Activated CD4-positive, CD25-positive, alpha-beta regulatory T cell treated with anti-CD3 and anti-CD28 coated beads, Interleukin-2, amount 50 U/mL, for 16 hours (primary cell): ENCODE results near the gene OAF.
"Not testable (repeated sequence)": the region's sequence is repeated elsewhere in the genome, so short reads cannot be mapped to it uniquely, and the experiment has no call there.

Experiments
- DNase-seq: peaks from one replicate; pipeline ENCODE4 v3.0.0-alpha.2; 2020; ENCODE audit warnings: low read depth, low spot score

Gene OAF

GRCh38 chr11:120240866-120241265 is 30.0 kb downstream of the OAF start:
- no peak for DNase-seq

DNA sequence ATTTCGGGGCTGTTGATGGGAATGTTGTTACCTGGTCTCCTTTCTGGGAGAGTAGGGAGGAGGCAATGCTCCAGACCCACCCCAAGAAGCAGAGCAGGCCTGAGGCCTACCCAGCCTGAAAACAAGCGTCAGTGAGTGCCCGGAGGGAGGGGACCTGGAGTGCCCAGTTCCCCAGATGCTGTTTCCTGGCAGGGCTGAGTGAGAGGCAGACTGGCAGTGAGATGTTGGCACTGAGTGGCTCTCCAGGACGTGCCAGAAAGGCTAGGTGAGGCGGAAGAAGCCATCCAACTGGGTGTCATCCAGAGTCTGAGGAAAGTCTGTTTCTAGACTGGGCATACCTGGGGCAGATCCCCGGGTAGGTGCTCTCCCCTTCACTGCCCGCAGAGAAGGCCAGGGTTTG is 30.4 kb downstream of the OAF start:
- DNase-seq: no peak

DNA sequence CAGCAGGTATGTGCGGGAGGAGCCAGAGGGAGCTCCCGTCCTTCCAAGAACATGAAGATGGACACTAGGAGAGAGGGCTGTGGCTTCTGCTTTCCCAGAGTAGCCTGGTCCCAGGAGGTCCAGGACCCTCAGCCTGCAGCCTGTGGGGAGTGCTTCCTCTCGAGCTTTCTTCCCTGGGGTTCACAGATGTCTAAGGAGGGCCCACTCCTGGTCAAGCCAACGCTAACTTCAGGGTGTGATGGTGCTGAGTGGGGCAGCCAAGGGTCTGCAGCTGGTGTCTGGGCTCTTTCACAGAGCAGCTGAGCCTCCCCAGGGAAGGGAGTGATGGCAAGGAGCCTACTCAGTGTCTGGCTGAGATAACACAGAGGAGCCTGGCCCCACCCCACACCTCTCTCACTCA is 32.4 kb downstream of the OAF start:
- DNase-seq: no peak

DNA sequence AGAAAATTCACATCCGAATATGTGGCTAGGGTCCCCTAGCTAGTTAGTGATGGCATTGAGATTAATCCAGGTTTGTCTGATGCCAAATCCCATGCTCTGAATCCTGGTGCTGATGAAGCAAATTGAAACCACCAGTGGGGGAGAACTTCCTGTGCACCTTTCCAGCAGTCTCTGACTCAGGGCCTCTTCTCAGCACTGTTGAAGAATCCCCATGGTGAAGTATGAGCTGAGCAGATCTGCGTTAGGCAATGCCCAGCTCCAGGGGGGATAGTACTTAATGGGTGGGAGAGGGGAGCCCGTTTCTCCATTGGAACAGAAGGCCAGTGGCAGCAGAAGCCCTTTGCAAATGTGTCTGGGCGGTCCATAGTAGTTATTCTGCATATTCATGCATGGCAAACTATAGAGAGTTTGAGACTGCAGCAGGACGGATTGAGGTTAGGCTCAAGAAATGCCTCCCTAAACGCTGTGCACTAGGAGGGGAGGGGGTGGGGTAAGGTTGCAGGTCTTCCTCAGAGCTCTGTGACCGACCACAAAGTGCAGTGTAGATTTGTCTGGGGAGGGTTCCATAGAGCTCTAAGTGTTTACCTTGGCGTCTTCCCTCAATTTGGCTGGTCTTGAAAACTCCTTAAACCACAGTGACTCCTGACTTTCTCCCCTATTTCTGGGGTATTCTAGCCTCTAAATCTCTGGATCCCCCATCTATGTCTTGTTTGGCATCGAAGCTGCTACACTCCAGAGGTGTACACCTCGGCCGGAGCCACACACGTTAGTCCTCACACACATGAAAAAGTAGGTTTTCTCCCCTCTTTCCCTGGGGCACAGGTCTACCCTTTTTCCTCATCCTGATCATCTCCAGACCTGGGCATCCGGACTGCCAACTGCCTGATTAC is 33.9 kb downstream of the OAF start:
- DNase-seq: no peak

GRCh38 chr11:120245434-120245833 is 34.6 kb downstream of the OAF start:
- no peak for DNase-seq

DNA sequence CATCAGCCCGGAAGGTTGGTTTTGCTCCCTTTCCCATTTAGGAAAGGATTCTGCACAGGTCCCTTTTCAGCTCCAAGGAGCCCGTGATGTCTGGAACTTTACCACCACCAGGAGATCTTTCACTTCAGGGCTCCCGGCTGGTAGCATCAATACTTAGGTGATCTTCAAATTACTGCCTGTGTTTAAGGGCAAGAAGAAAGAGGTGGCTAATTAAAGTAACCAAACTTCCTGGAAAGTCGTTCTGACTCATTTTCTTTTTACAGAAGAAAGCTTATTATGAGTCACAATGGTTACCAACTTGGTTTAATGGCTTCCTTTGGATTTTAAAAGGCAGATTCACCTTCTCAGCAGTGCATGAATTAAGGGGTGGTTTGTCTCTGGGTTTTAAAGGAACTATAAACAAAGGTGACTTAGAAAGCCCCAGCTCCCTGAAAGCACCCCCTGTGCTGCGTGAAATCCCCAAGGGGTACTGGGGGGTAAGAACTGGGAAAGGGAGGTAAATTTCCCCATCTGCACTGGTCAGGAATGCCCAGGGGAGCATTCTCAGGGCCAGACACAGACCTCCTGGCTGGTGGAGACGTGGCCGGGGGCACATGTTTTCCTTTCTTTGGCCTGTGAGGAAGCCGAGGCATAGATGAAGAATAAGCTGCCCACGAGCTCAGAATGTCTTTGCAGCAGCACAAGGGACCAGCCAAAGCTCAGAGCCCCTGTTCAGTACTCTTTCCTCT is 37.9 kb downstream of the OAF start:
- no peak for DNase-seq

DNA sequence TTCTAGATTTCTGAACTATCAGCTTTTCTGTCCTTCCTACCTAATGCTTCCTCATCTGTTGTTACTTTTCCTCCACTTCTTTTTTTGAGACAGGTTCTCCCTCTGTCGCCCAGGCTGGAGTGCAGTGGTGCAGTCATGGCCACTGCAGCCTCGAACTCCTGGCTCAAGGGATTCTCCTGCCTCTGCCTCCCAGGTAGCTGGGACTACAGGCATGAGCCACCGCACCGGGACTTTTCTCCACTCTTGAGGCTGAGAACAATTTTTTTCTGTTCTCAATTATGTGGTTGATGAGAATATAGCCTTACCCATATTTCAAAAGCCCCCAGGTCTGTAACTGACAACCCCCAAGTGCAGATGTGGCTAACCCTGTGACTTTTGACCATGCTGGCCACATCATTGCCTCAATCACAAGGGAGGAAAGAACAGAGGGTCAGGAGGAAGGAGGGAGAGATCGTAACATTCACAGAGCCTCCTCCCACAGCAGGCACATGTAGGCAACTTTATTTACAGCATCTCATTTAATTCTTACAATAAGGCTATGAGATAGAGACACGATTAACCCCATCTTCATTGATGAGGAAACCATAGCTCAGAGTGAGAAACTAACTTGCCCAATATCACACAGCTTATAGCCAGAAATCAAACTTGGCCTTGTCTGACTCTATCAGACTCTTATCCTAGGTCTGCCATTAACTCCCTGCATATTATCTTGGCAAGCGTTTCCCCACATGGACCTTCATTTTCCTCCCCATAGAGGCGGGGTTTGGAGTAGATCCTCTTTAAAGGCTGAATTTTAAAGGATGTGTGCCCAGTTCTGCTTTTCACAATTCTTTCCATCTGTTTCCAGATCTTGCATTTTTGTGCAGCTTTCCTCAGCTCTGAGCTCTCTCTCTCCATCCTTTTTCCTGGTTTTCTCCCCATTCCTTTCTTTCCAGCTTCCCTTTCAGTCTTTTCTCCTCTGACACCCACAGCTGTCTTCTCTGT is 38.7 kb downstream of the OAF start:
- no peak for DNase-seq

DNA sequence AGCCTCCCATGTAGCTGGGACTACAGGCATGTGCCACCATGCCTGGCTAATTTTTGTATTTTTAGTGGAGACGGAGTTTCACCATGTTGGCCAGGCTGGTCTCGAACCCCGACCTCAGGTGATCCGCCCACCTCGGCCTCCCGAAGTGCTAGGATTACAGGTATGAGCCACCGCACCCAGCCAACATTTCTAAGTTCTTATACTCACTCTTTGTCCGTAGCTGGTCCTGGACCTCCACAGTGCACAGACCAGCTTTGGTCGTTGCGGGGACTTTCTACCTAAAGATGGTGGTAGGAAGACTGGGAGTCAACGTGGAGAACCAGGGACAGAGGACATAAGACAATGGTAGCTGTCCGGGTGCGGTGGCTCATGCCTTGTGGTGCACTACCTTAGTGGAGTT is 42.5 kb downstream of the OAF start:
- not testable (repeated sequence) for DNase-seq

DNA sequence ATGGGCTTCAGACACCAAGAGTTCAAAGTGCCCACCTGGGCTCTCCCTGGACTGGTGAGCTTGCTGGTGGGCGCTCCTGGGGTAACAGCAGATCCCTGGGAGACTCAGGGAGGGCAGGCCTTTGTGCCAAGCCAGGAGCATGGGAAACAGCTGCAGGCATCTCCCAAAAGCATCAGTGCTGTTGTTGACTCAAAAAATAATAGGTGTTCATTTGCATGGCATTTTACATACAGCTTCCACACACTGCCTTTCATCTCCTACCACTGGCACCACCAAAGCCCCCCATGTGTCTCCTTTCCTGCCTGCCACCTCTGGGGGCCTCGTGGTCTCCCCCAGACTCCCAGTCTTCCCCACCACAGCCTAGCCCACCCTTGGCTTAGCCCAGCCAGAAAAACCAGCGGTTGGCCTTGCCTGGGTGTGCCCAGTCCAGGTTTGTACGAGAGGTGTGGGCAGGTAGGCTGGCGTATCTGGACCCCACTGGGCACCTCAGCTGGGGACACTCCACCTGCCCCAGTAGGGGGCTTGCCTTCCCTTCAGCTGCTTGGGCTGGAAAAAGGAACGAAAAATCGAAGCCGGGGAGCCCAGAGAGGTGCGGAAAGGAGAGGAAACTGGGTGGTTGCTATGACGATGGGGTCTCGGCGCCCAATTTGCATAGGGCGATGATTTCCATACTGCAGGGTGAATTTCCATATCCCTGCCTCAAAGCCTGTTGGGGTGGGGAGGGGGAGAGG is 44.1 kb downstream of the OAF start:
- DNase-seq: no peak

DNA sequence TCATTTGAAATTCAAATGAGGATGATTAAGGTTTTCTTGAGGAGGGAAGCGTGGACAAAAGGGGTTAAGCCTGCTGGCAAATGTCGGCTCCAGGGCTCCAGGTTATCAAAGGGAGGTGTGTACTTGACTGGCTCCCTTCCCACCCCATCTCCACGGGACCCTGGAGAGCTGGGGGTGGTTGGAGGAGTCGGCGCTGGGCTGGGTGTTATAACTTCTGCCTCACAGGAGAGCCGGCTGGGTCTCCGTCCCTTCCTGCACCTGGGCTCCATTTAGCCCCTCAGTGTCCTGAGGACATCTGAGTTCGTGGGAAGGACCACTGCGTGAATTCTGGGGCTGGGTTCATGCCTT is 44.7 kb downstream of the OAF start:
- DNase-seq: no peak

DNA sequence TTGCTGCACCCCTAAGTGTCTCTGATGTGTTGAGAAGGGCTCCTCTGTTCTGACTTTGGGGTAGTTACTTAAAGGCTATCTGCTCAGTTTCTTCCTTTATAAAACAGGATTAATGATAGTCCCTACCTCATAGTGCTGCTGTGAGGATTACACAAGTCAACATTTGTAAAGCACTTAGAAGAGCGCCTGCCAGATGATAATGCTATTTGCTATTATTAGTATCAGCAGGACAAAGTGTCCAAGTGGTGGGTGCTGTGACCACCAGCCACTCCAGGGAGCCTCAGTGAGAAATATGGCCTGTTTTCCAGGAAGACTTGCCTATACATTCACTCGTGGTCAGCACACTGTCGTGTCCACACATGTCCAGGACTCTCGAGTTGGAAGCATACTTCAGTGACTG is 45.3 kb downstream of the OAF start:
- DNase-seq: no peak

GRCh38 chr11:120256779-120257178 is 45.9 kb downstream of the OAF start:
- no peak for DNase-seq

GRCh38 chr11:120257346-120257745 is 46.5 kb downstream of the OAF start:
- no peak for DNase-seq

- no peak for DNase-seq
Measured at GRCh38 chr11:120258661-120259060, 47.8 kb downstream of the OAF start.

- DNase-seq: no peak
Measured at GRCh38 chr11:120259241-120259640, 48.4 kb downstream of the OAF start.

GRCh38 chr11:120259988-120260565 is 49.2 kb downstream of the OAF start:
- no peak for DNase-seq

- no peak for DNase-seq
Measured at GRCh38 chr11:120260616-120261015, 49.8 kb downstream of the OAF start.

- DNase-seq: no peak
Measured at GRCh38 chr11:120261321-120261720, 50.5 kb downstream of the OAF start.

GRCh38 chr11:120261931-120262330 is 51.1 kb downstream of the OAF start:
- no peak for DNase-seq

DNA sequence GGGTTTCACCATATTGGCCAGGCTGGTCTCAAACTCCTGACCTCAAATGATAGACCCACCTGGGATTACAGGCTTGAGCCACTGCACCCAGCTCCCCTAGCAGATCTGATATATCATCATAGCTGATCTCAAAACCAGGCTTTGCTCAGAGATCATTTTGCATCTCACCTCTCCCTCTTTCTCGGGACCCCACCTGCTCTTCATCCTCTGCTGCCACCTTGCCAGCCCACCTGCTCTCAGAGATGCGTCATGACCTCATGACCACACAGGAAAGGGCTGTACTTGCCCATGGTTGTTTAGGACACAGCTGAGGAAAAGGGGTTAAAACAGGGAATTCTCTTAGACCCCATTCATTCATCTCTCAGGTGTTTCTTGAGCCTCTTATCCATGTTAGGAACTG is 56.5 kb downstream of the OAF start:
- DNase-seq: no peak

DNA sequence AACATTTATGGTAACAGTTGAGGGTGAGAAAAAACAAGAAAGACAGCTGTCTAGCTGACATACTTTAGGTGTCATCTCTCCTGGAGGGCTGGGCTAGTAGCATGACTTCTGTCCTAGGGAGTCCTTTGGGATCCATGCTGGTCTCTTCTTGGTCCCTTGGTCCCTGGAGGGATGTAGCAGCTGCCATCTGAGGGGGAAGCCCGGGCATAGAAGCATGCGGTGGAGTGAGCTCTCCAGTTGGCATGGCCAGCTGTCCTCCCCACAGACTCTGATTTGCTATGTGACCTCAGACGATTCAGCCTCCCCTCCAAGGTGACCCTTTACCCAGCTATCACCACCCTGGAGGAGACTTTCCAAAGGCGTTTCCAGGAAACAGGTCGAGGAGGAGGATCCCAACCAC is 57.9 kb downstream of the OAF start:
- DNase-seq: no peak
